PFSK-1 (cell line): ENCODE results near the gene LAMB3.

ENCODE experiments used
- FOXP2 ChIP-seq: optimal IDR thresholded peaks from 2 replicates; pipeline ENCODE3; 2011; ENCODE audit warnings: borderline replicate concordance, control low read depth, inconsistent platforms; ENCODE audit not compliant: insufficient read depth; ENCODE audit errors: extremely low read length, extremely low read depth
- POLR2AphosphoS5 ChIP-seq: IDR thresholded peaks from 2 replicates; pipeline ENCODE4 v1.6.1; 2012; ENCODE audit warnings: low read depth, mild to moderate bottlenecking, control low read depth, low read length, moderate library complexity
- SIN3A ChIP-seq: IDR thresholded peaks from 2 replicates; pipeline ENCODE4 v1.6.1; 2012; ENCODE audit warnings: mild to moderate bottlenecking, low read length, moderate library complexity, borderline replicate concordance; ENCODE audit not compliant: insufficient read depth
- TAF1 ChIP-seq: IDR thresholded peaks from 2 replicates; pipeline ENCODE4 v1.6.1; 2012; ENCODE audit warnings: low read length, control low read depth, borderline replicate concordance; ENCODE audit not compliant: insufficient read depth
- TF ChIP-seq, protein P1 (sequence below), 2 experiments: IDR thresholded peaks; 2 replicates each; pipeline versions ENCODE4 v1.6.1 to v1.8.0; 2011 to 2012; ENCODE audit warnings: low read depth in 2 of 2, low read length in 2 of 2, control low read depth in 1 of 2, inconsistent platforms in 1 of 2, mild to moderate bottlenecking in 1 of 2, moderate library complexity in 1 of 2; ENCODE audit not compliant: insufficient read depth in 1 of 2

LAMB3 gene

DNA sequence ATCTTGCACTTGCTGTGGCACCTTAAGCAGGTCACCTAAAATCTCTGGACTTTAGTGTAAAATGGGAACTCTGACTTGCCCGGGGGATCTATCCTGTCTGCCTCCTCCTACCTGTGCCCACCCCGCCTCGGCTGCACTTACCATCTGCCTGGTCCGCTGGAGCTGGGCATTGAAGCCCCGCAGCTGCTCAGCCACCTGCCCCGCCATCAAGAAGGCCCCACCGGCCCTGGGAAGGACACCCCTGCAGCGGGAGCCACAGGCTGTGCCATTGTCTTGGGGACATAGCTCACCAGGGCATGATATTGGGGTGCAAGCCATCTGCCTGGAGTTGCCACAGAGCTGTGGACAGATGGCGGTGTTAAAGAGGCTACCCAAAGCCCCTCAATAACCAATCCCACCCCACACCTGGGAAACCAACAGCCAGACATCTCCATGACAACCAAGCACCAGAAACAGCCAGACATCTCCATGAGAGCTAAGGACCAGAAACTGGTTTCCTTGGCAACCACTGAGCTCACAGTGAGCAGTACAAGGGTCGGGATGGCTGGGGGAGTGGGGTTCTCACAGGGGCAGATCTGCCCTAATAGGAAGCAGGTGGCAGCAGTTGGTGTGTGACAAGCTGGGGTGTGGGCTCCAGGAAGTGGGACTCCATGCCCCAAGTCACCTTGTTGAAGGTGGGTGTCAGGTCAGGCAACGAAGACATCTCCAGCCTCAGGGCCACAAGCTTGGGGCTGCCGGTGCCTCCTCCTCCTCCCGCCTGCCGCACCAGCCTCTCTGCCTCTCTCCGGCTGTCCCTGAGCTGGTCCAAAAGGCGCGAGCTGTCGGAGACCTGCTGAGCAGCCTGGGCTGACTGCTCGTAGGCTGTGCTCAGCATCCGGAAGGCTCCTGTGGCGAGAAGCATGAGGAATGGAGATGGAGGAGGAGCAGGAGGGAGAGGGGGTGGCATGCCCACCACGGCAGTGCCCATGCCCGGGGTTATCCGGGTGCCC lies 29.1 kb downstream of the LAMB3 start:
- TF ChIP-seq, protein P1, sequence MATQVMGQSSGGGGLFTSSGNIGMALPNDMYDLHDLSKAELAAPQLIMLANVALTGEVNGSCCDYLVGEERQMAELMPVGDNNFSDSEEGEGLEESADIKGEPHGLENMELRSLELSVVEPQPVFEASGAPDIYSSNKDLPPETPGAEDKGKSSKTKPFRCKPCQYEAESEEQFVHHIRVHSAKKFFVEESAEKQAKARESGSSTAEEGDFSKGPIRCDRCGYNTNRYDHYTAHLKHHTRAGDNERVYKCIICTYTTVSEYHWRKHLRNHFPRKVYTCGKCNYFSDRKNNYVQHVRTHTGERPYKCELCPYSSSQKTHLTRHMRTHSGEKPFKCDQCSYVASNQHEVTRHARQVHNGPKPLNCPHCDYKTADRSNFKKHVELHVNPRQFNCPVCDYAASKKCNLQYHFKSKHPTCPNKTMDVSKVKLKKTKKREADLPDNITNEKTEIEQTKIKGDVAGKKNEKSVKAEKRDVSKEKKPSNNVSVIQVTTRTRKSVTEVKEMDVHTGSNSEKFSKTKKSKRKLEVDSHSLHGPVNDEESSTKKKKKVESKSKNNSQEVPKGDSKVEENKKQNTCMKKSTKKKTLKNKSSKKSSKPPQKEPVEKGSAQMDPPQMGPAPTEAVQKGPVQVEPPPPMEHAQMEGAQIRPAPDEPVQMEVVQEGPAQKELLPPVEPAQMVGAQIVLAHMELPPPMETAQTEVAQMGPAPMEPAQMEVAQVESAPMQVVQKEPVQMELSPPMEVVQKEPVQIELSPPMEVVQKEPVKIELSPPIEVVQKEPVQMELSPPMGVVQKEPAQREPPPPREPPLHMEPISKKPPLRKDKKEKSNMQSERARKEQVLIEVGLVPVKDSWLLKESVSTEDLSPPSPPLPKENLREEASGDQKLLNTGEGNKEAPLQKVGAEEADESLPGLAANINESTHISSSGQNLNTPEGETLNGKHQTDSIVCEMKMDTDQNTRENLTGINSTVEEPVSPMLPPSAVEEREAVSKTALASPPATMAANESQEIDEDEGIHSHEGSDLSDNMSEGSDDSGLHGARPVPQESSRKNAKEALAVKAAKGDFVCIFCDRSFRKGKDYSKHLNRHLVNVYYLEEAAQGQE (IDR thresholded peaks at IDR 0.05; ENCODE audit: insufficient read depth in 1 of 2, low read depth in 2 of 2, low read length in 2 of 2): no peak
- no peak for TF ChIP-seq TAF1
- TF ChIP-seq SIN3A: no peak
- TF ChIP-seq FOXP2: no peak

DNA sequence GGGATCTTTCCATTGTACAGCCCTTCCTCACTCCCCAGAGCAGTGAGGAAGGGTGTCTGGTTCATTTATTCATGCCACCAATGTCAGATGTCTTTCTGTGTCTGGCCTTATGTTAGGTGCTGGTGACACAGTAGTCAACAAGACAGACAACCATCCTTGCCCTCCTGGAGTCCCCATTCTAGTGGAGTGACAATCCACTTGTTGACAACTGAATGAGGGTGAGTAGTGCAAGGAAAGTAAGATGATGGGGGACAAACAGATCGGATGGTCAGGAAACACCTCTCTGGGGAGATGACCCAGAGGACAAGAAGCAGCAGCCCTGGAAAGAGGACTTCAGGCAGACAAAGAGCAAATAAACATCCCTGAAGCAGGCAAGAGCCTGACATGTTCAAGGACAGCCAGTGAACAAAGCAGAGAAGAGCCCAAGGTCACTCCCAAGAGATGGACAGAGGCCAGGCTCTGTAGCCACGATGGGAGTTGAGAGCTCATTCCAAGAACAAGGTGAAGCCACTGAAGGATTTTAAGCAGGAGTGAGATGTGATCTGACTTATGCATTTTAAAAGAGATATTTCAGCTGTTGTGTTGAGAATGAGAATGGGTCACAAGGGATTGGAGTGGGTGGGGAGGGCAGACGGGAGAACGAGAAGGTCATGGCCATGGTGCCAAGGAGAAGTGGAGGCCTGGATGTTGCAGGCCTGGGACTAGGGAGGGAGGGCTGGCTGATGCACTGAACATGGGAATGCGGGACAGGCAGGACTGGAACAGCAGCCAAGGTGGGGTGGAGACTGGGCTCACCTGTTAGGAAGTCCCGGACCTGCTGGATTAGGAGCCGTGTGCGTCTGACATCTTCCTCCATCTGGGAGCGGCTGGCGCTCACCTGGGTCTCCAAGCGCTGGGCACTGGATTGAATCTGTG lies 30.2 kb downstream of the LAMB3 start:
- no peak for TF ChIP-seq TAF1
- TF ChIP-seq SIN3A: no peak
- no peak for TF ChIP-seq POLR2AphosphoS5
- TF ChIP-seq FOXP2: no peak

DNA sequence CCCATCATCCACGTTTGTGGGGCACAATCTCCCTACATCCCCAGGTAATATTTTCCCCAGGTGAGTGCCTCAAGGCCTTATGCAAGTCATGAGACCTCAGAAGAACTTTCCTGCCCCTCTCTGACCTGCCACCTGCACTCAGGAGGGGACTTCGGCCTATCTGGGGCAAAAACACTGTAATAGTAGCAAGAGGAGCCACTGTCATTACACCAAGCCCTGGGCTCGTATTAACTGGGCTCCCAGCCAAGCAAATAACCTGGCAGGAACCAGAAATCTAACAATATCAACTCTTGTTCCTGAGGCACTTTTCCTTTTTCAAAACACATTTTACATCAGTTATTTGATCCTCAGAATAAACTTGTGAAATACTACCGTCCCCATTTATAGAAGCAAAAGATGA lies 30.9 kb downstream of the LAMB3 start:
- TF ChIP-seq TAF1 (no peak), FOXP2 (no peak), POLR2AphosphoS5 (no peak), SIN3A (no peak)
- TF ChIP-seq, protein P1 (IDR thresholded peaks at IDR 0.05; ENCODE audit: insufficient read depth in 1 of 2, low read depth in 2 of 2, low read length in 2 of 2): no peak

DNA sequence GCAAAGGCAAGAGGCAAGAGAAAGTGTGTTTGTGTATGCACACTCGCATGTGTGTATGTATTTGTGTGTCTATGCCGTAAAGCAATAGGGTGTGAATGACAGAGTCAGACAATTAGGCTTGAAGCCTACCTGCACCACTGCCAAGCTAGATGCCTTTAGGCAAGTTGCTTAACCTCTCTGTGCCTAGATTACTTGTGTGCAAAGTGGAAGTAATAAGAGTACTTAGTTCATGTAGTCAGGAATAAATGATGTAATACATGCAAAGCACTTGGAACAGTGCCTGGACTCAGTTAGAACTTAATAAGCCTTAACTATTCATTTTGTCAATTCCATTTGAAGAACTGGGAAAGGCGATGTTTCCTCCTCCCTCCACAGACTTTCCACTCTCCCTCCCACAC lies 31.7 kb downstream of the LAMB3 start:
- TF ChIP-seq TAF1 (no peak), POLR2AphosphoS5 (no peak), SIN3A (no peak), FOXP2 (no peak)
- TF ChIP-seq, protein P1 (IDR thresholded peaks at IDR 0.05; ENCODE audit: insufficient read depth in 1 of 2, low read depth in 2 of 2, low read length in 2 of 2): no peak

DNA sequence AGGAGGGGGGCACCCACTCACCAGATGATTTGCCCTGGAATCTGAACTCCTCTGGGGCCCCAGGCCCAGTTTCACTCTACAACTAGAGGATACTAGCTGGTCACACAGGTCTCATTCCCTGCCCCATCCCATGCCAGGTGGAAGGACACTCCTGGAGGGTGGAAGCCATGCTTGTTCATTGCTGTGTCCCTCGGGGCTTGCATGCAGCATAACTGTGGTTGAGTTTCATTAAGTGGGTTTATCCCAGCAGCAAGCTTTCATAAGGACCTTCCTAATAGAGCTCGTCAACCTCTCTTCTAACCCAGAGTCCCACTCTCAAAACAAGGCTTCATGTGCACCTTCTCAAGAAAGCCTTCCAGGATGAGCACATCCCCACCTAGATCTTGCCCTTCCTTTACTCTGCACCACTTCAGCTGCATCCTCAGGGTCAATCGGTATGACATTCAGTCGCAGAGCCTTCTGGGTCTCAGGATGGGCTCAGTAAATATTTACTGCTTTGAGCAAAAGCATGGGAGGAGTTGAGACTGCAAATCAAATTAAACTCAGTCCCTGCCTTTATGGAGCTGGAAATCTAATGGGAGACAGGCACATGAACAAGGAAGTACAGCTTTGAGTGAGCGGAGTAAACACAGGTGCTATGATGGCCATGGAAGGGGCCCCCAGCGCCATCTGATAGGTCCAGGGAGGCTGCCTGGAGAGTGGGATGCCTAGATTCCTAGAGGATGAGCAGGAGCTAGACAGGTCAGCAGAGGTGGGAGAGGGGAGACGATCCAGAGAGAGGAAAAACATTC lies 32.3 kb downstream of the LAMB3 start:
- TF ChIP-seq FOXP2 (no peak), TAF1 (no peak), POLR2AphosphoS5 (no peak), SIN3A (no peak)
- TF ChIP-seq, protein P1 (IDR thresholded peaks at IDR 0.05; ENCODE audit: insufficient read depth in 1 of 2, low read depth in 2 of 2, low read length in 2 of 2): no peak
